WTC11 (cell line): ENCODE measurements around the gene CHADL. TPM values are rescaled to one million over a fixed set of nuclear protein-coding genes. Genes with fewer than 3 reads are reported as not detected.

ENCODE experiments used
- ATAC-seq: fragments of 200-7000 bp; cut with Tn5 transposase; 2 replicates; pipeline ENCODE4 v1.10.0; 2021; ENCODE audit warnings: mild to moderate bottlenecking, moderate library complexity
- CTCF ChIA-PET: fragments of 300-600 bp; sonication (Branson Sonifier 250); formaldehyde crosslinking; loops from one replicate; lab custom pipeline; 2021; ENCODE audit warnings: antibody characterized with exemption; lab: Charles Lee
- POLR2A ChIA-PET: fragments of 350-600 bp; sonication (Branson Sonifier 250); formaldehyde crosslinking; loops from one replicate; lab custom pipeline; 2021; ENCODE audit warnings: antibody characterized with exemption; lab: Charles Lee
- DNase-seq: peaks from one replicate; pipeline ENCODE4 v3.0.0; 2021; ENCODE audit warnings: low spot score
- H3K27ac Mint-ChIP-seq: 2 replicates; pipeline ENCODE4 v1.8.0; 2021; ENCODE audit warnings: mixed read lengths
- H3K27me3 Mint-ChIP-seq: 2 replicates; pipeline ENCODE4 v1.8.0; 2021; ENCODE audit warnings: low read depth, mild to moderate bottlenecking, moderate library complexity, mixed read lengths
- H3K36me3 Mint-ChIP-seq: 2 replicates; pipeline ENCODE4 v1.8.0; 2021; ENCODE audit warnings: mixed read lengths
- H3K4me1 Mint-ChIP-seq: 2 replicates; pipeline ENCODE4 v1.8.0; 2022; ENCODE audit warnings: mixed read lengths
- H3K4me3 Mint-ChIP-seq: 2 replicates; pipeline ENCODE4 v1.8.0; 2021; ENCODE audit warnings: mild to moderate bottlenecking, moderate library complexity, mixed read lengths
- H3K9me3 Mint-ChIP-seq: 2 replicates; pipeline ENCODE4 v1.8.0; 2021; ENCODE audit warnings: mixed read lengths
- CREM ChIP-seq: sonication (generic); formaldehyde crosslinking; IDR thresholded peaks from 2 replicates; pipeline ENCODE4 v1.8.1; 2022; ENCODE audit warnings: mild to moderate bottlenecking, missing genetic modification reagents, moderate library complexity
- ETV6 ChIP-seq: sonication (generic); formaldehyde crosslinking; IDR thresholded peaks from 2 replicates; pipeline ENCODE4 v1.8.1; 2022; ENCODE audit warnings: mild to moderate bottlenecking, missing genetic modification reagents
- FOXK1 ChIP-seq: sonication (generic); formaldehyde crosslinking; IDR thresholded peaks from 2 replicates; pipeline ENCODE4 v1.8.0; 2022; ENCODE audit warnings: mild to moderate bottlenecking, moderate library complexity, missing genetic modification reagents
- NFYB ChIP-seq: sonication (generic); formaldehyde crosslinking; conservative IDR thresholded peaks from 2 replicates; pipeline ENCODE4 v1.8.0; 2022; ENCODE audit warnings: low read depth, missing genetic modification reagents
- SP1 ChIP-seq: sonication (generic); formaldehyde crosslinking; conservative IDR thresholded peaks from 2 replicates; pipeline ENCODE4 v1.8.1; 2022; ENCODE audit warnings: missing genetic modification reagents
- TCF7 ChIP-seq: sonication (generic); formaldehyde crosslinking; IDR thresholded peaks from 2 replicates; pipeline ENCODE4 v1.8.0; 2022; ENCODE audit warnings: mild to moderate bottlenecking, low read depth, missing genetic modification reagents, moderate library complexity
- TEAD1 ChIP-seq: sonication (generic); formaldehyde crosslinking; IDR thresholded peaks from 2 replicates; pipeline ENCODE4 v1.8.0; 2022; ENCODE audit warnings: mild to moderate bottlenecking, missing genetic modification reagents
- total RNA-seq: library from RNA; stranded (reverse); gene quantifications from 3 replicates; pipeline ENCODE4 v1.2.3, GENCODE V29; 2021
- TF ChIP-seq, protein P1 (sequence below): sonication (generic); formaldehyde crosslinking; IDR thresholded peaks from 2 replicates; pipeline ENCODE4 v1.8.0; 2023; ENCODE audit warnings: missing genetic modification reagents, mild to moderate bottlenecking, borderline replicate concordance
- TF ChIP-seq, protein P2 (sequence below): sonication (generic); formaldehyde crosslinking; IDR thresholded peaks from 2 replicates; pipeline ENCODE4 v1.8.0; 2022; ENCODE audit warnings: missing genetic modification reagents
- TF ChIP-seq, protein P3 (sequence below): sonication (generic); formaldehyde crosslinking; IDR thresholded peaks from 2 replicates; pipeline ENCODE4 v1.8.0; 2022; ENCODE audit warnings: mild to moderate bottlenecking, missing genetic modification reagents
- TF ChIP-seq, protein P4 (sequence below): sonication (generic); formaldehyde crosslinking; IDR thresholded peaks from 2 replicates; pipeline ENCODE4 v1.8.0; 2022; ENCODE audit warnings: mild to moderate bottlenecking, missing genetic modification reagents
- TF ChIP-seq, protein P5 (sequence below): sonication (generic); formaldehyde crosslinking; IDR thresholded peaks from 2 replicates; pipeline ENCODE4 v1.8.1; 2023; ENCODE audit warnings: mild to moderate bottlenecking, missing genetic modification reagents, moderate library complexity

Gene CHADL
- total RNA-seq, 1 experiment from 2014 or later = 1.2 TPM

DNA sequence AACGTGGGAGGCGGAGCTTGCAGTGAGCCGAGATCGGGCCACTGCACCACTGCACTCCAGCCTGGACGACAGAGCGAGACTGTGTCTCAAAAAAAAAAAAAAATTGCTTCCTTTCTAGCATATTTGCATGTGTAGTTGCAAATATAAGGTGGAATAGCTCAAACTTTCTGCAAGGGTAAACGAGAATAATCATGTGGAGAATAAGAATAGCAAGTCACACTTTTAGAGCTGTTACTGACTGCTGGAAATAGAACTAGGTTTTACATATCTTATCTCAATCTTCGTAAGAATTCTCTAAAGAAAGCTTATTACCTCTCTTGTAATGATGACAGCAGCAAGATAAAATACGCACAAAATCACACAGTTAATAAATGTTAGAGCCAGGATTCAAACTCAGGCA is 34.0 kb downstream of the CHADL start (continued):
- TF ChIP-seq, protein P1, sequence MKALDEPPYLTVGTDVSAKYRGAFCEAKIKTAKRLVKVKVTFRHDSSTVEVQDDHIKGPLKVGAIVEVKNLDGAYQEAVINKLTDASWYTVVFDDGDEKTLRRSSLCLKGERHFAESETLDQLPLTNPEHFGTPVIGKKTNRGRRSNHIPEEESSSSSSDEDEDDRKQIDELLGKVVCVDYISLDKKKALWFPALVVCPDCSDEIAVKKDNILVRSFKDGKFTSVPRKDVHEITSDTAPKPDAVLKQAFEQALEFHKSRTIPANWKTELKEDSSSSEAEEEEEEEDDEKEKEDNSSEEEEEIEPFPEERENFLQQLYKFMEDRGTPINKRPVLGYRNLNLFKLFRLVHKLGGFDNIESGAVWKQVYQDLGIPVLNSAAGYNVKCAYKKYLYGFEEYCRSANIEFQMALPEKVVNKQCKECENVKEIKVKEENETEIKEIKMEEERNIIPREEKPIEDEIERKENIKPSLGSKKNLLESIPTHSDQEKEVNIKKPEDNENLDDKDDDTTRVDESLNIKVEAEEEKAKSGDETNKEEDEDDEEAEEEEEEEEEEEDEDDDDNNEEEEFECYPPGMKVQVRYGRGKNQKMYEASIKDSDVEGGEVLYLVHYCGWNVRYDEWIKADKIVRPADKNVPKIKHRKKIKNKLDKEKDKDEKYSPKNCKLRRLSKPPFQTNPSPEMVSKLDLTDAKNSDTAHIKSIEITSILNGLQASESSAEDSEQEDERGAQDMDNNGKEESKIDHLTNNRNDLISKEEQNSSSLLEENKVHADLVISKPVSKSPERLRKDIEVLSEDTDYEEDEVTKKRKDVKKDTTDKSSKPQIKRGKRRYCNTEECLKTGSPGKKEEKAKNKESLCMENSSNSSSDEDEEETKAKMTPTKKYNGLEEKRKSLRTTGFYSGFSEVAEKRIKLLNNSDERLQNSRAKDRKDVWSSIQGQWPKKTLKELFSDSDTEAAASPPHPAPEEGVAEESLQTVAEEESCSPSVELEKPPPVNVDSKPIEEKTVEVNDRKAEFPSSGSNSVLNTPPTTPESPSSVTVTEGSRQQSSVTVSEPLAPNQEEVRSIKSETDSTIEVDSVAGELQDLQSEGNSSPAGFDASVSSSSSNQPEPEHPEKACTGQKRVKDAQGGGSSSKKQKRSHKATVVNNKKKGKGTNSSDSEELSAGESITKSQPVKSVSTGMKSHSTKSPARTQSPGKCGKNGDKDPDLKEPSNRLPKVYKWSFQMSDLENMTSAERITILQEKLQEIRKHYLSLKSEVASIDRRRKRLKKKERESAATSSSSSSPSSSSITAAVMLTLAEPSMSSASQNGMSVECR (CRISPR knock-in tag) = no peak

DNA sequence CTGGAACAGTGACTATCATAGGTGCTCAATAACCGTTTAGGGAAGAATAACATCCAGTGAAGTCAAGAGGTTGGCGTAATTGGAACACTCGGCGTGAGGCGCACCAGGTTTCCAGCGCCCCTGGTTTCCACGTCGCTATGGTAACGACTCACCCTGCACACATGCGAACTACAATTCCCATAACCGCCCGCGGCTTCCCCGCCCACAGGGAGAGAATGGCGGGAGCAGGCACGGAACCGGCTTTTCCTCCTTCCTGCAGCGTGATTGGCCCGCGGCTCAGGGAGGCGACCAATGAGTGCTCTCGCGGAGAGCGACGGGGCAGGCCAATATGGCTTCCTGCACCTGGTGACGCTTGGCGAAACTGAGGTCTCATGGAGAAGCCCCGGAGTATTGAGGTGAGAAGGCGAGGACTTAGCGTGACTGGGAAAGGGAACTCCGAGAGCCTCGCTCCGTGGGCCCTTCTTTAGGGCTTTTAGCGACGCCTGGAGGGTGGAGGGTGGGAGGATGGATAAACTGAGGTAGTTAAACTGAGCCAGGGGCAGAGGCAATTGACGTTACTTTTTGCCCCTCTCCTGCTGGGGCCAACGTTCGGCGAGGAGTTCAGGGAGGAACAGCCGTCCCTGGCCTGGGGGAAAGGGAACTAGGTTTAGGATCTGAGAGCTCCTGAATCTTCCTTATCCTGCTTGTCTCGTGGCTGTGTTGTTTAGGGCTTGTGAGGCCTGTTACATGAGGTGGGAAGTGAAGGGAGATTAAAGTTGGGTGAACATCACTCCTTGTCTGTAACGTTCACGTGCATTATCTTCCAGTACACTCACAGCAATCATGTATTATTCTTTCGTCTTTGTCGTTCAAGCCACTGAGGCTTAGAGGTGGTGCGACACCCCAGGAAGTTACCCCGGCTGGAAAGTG is 35.5 kb downstream of the CHADL start, which contains the start of gene L3MBTL2:
Gene L3MBTL2 (plus strand): TSS at position 321 of the 909 bp plus-strand sequence. CDS start 51 bp downstream, at position 372.
- peak within 1 kb of the TSS; percentile 100 for H3K27ac Mint-ChIP-seq
- POLR2A ChIA-PET = no interaction called here
- ATAC-seq = peak; percentile 100
- peaks cover 14% of the 10 kb centered on the region for H3K4me1 Mint-ChIP-seq
- TF ChIP-seq, protein P2, sequence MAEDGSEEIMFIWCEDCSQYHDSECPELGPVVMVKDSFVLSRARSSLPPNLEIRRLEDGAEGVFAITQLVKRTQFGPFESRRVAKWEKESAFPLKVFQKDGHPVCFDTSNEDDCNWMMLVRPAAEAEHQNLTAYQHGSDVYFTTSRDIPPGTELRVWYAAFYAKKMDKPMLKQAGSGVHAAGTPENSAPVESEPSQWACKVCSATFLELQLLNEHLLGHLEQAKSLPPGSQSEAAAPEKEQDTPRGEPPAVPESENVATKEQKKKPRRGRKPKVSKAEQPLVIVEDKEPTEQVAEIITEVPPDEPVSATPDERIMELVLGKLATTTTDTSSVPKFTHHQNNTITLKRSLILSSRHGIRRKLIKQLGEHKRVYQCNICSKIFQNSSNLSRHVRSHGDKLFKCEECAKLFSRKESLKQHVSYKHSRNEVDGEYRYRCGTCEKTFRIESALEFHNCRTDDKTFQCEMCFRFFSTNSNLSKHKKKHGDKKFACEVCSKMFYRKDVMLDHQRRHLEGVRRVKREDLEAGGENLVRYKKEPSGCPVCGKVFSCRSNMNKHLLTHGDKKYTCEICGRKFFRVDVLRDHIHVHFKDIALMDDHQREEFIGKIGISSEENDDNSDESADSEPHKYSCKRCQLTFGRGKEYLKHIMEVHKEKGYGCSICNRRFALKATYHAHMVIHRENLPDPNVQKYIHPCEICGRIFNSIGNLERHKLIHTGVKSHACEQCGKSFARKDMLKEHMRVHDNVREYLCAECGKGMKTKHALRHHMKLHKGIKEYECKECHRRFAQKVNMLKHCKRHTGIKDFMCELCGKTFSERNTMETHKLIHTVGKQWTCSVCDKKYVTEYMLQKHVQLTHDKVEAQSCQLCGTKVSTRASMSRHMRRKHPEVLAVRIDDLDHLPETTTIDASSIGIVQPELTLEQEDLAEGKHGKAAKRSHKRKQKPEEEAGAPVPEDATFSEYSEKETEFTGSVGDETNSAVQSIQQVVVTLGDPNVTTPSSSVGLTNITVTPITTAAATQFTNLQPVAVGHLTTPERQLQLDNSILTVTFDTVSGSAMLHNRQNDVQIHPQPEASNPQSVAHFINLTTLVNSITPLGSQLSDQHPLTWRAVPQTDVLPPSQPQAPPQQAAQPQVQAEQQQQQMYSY (CRISPR knock-in tag) = no peak
- TF ChIP-seq, protein P1 (CRISPR knock-in tag) = peak; percentile 90; the same call in 1 of the 2 replicates
- 0 out of 2 replicates have a peak, but pooled peaks have one; percentile 46 for TF ChIP-seq ETV6
- 0 out of 2 replicates have a peak, but pooled peaks have one; percentile 31 for TF ChIP-seq CREM (CRISPR knock-in tag)
- TF ChIP-seq, protein P3, sequence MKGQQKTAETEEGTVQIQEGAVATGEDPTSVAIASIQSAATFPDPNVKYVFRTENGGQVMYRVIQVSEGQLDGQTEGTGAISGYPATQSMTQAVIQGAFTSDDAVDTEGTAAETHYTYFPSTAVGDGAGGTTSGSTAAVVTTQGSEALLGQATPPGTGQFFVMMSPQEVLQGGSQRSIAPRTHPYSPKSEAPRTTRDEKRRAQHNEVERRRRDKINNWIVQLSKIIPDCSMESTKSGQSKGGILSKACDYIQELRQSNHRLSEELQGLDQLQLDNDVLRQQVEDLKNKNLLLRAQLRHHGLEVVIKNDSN (CRISPR knock-in tag) = peak; percentile 71; the same call in 1 of the 2 replicates
- no peak for TF ChIP-seq TCF7
- TF ChIP-seq SP1 (CRISPR knock-in tag) = peak; percentile 96
- TF ChIP-seq, protein P4, sequence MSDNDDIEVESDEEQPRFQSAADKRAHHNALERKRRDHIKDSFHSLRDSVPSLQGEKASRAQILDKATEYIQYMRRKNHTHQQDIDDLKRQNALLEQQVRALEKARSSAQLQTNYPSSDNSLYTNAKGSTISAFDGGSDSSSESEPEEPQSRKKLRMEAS (CRISPR knock-in tag) = peak; percentile 79
- TF ChIP-seq, protein P5, sequence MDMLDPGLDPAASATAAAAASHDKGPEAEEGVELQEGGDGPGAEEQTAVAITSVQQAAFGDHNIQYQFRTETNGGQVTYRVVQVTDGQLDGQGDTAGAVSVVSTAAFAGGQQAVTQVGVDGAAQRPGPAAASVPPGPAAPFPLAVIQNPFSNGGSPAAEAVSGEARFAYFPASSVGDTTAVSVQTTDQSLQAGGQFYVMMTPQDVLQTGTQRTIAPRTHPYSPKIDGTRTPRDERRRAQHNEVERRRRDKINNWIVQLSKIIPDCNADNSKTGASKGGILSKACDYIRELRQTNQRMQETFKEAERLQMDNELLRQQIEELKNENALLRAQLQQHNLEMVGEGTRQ = peak; percentile 53; the same call in 1 of the 2 replicates
- no peak for TF ChIP-seq TEAD1 (CRISPR knock-in tag)
- peak; percentile 86 for TF ChIP-seq NFYB (CRISPR knock-in tag)
- peak; percentile 71; the same call in 1 of the 2 replicates for TF ChIP-seq FOXK1 (CRISPR knock-in tag)
- peaks cover 22% of the 10 kb centered on the region for H3K27me3 Mint-ChIP-seq
- peak within 1 kb of the TSS; percentile 96 for H3K4me3 Mint-ChIP-seq
- H3K36me3 Mint-ChIP-seq = peaks cover 7% of the 10 kb centered on the region; the same call in 1 of the 2 replicates
- peak; percentile 100 for DNase-seq
- CTCF ChIA-PET = no interaction called here
- no peaks in the 10 kb centered on the region for H3K9me3 Mint-ChIP-seq
